Measurements from ENCODE around the gene FIZ1.

FIZ1 gene

DNA sequence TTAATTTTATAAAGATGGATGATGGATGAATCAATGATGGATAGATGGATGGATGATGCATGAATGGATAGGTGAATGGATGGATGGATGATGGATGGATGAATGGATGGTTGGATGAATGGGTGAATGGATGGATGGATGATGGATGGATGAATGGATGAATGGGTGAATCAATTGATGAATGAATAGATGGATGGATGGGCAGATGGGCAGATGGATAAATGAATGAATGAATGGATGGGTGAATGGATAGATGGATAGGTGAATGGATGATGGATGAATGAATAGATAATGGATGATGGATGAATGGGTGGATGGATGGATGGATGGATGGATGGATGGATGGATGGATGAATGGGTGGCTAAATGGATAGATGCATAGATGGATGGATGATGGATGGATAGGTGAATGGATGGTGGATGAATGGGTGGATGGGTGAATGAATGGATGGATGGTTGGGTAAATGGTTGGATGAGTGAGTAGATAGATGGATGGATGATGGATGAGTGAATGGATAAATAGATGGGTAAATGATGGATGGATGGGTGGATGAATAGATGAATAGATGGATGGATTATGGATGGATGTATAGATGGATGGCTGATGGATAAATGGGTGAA lies 31.5 kb downstream of the FIZ1 start:
- DNase-seq (ENCODE audit: low read depth) = no peak

- no peak for DNase-seq (ENCODE audit: low read depth)
Observed at GRCh38 chr19:55566823-55567222, 32.5 kb downstream of the FIZ1 start.

DNA sequence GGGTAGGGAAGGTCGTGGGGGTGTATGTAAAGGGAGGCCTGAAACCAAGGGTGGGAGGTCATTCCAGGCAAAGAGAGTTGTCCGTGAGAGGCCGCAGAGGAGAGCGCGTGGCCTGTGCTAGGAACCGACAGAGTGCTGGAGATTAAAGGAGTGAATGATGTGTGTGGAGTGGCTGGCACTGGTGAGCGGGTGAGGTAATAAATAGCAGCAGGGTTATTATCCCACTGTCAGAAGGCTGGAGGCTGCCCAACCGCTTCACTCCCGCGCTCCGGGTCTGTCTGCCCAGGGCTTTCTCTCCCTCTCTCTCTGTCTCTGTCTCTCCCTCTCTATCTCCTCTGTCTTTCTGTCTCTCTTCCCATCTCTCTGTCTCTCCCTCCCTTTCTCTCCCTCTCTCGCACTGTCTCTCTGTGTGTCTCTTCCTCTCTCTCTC lies 36.0 kb downstream of the FIZ1 start:
- DNase-seq (ENCODE audit: low read depth) = no peak

- DNase-seq (ENCODE audit: low read depth) = no peak
Observed at GRCh38 chr19:55559684-55560083, 39.6 kb downstream of the FIZ1 start.

GRCh38 chr19:55554741-55555152 lies 44.6 kb downstream of the FIZ1 start:
- no peak for DNase-seq (ENCODE audit: low read depth)

GRCh38 chr19:55554302-55554701 lies 45.0 kb downstream of the FIZ1 start:
- DNase-seq (ENCODE audit: low read depth) = no peak

- no peak for DNase-seq (ENCODE audit: low read depth)
Observed at GRCh38 chr19:55553217-55554182, 45.8 kb downstream of the FIZ1 start.

DNA sequence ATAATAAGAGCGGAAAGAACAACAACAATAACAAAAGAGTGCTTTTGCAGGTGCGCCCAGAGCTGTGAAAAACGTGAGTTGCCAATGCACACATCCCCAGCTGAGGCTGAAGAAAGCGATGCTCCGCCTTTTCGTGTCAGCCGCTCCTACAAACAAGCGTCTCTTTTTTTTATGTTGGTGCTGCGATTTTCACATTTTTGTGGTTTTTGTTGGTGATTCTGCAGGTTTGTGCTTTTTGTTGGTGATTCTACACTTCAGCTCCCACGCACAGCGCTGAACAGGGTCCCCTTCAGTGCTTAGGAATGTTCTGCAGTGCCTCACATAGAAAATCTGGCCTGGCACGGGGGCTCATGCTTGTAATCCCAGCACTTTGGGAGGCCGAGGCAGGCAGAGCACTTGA lies 46.7 kb downstream of the FIZ1 start:
- no peak for DNase-seq (ENCODE audit: low read depth)

GRCh38 chr19:55552206-55552605 lies 47.1 kb downstream of the FIZ1 start:
- no peak for DNase-seq (ENCODE audit: low read depth)

DNA sequence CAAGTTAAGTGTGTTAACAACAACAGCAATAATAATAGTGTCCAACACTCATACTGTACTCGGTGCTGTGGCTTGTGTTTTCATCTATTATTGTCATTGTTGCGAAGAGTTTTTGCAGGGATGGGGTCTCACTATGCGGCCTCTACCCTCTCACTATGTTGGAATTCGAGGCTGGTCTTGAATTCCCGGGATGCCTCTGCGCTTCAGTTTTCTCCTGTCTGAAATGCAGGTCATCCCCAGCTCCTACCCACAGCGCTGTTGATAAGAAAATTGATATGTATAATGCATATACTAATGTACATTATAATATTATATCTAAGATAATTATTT lies 49.0 kb downstream of the FIZ1 start:
- no peak for DNase-seq (ENCODE audit: low read depth)

DNA sequence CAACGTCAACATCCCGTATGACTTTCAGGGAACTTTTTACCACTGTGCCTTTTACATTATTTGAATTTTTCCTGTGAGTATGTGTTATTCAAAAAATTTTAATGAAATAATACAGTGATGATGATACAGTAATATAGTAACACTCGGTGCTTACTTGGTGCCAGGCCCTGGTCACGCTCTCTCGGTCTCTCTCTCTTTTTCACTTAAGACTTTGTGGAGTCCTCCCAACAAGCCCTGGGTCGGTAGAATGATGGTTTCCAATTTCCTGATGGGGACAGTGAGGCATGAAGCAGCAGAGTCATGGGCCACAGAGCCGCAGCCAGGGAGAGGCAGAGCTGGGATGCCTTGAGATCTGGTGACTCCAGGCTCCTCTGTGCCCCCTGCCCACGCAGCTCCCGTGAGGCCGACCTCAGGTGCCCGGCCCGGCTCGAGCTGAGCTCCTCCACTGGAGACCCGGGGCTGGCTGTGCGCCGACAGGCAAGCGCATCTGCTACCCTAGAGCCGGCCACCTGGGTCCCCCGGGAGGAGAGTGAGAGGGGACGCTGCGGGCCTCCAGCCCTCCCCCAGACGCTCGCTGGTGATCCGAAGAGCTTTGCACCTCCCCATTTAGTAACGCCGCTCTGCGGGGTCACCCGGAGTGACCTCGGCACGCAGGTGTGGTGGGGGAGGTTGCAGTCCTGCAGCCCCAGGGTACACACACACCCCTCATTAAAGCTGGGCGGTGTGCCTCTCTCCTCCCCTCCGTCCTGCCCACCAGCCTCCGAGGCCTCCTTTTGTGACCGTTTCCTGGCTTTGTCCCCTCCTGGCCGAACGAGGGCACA lies 49.6 kb downstream of the FIZ1 start:
- no peak for DNase-seq (ENCODE audit: low read depth)

- no peak for DNase-seq (ENCODE audit: low read depth)
Observed at GRCh38 chr19:55546822-55547614, 52.3 kb downstream of the FIZ1 start.

DNA sequence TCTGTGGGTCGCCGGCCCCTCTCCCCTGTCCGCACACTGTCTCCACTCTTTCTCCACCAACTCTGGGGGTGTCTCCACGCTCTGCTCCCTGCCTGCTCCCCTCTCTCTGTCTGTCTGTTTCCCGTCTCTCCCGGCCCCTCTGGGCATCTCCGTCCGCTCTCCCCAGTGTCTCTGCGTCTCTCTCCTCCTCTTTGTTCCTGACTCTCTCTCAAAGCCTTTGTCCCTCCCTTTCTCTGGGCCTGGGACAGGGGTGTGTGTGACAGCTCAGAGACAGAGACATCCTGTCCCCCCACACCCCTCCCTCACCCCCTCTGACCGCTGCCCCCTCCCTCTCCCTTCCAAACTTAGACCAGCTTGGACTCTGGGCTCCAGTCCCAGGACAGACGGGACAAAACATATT lies 53.3 kb downstream of the FIZ1 start:
- DNase-seq (ENCODE audit: low read depth) = no peak

- DNase-seq (ENCODE audit: low read depth) = no peak
Observed at GRCh38 chr19:55545443-55545842, 53.9 kb downstream of the FIZ1 start, which contains the start of gene SBK3. TSS of gene SBK3 (minus strand) at chr19:55545543. CDS start at chr19:55545543, 0 bp downstream.

- DNase-seq (ENCODE audit: low read depth) = no peak
Observed at GRCh38 chr19:55544776-55545439, 54.4 kb downstream of the FIZ1 start.

- no peak for DNase-seq (ENCODE audit: low read depth)
Observed at GRCh38 chr19:55544014-55544413, 55.3 kb downstream of the FIZ1 start.

DNA sequence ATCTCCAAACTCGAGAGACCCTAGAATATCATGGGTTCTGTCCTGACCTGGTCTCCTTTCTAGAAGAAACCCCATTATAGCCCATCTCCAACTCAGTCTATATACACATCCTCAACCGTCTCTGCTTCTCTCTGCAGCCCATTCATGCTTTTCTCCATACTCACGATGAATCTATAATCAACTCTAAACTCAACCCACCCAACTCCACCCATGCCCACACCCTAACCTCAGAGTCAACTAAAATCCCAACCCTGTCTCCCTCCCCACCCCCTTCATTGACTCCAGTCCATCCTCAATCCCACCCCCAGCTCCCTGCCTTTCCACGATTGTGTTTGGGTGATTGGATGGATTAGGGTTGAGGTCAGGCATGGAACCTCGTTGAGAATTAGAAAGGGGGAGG lies 55.8 kb downstream of the FIZ1 start:
- no peak for DNase-seq (ENCODE audit: low read depth)

DNA sequence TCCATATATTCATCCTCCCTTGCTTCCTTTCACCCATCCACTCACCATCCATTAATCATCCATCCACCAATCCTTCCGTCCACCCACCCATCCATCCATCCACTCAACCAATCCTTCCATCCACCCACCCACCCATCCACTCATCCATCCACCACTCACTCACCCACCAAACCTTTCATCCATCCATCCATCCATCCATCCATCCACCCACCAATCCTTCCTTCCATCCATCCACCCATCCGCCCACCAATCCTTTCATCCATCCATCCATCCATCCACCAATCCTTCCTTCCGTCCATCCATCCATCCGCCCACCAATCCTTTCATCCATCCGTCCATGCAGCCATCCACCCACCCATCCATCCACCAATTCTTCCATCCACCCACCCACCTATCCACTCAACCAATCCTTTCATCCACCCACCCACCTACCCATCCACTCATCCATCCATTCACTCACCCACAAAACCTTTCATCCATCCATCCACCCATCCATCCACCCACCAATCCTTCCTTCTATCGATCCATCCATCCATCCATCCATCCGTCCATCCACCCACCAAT lies 56.9 kb downstream of the FIZ1 start:
- no peak for DNase-seq (ENCODE audit: low read depth)

All from stimulated activated CD8-positive, alpha-beta memory T cell treated with anti-CD3 and anti-CD28 coated beads, Interleukin-7, amount 100 ng/mL, for 24 hours (primary cell).